SK-N-SH (cell line): Measurements from ENCODE around the gene KRTAP15-1.

Experiments
- CHD2 ChIP-seq: fragments of 150-350 bp; IDR thresholded peaks from 2 replicates; pipeline ENCODE4 v1.6.1; 2018; ENCODE audit warnings: low read length; ENCODE audit not compliant: partially characterized antibody
- EP300 ChIP-seq, 2 experiments: IDR thresholded peaks; 2 replicates each; pipeline versions ENCODE4 v1.4.0 to v1.6.1; 2012; ENCODE audit warnings: borderline replicate concordance in 1 of 2, low read depth in 1 of 2, low read length in 1 of 2
- EZH2phosphoT487 ChIP-seq: fragments of 200-600 bp; sonication (generic); IDR thresholded peaks from 2 replicates; pipeline ENCODE4 v1.6.1; 2017; ENCODE audit warnings: low read depth, mixed run types, mild to moderate bottlenecking, antibody characterized with exemption, moderate library complexity, borderline replicate concordance
- FOXJ3 ChIP-seq: sonication (generic); formaldehyde crosslinking; IDR thresholded peaks from 2 replicates; pipeline ENCODE4 v1.5.1; 2020; ENCODE audit warnings: mild to moderate bottlenecking, missing genetic modification reagents
- MEF2A ChIP-seq: IDR thresholded peaks from 2 replicates; pipeline ENCODE4 v1.4.0; 2012; ENCODE audit warnings: low read depth, borderline replicate concordance
- POLR2AphosphoS5 ChIP-seq: IDR thresholded peaks from 2 replicates; pipeline ENCODE4 v1.6.1; 2012; ENCODE audit warnings: low read depth, low read length
- SIN3A ChIP-seq: IDR thresholded peaks from 2 replicates; pipeline ENCODE4 v1.6.1; 2012; ENCODE audit warnings: low read depth, mild to moderate bottlenecking, low read length, moderate library complexity, borderline replicate concordance
- YY1 ChIP-seq: IDR thresholded peaks from 2 replicates; pipeline ENCODE4 v1.4.0; 2012; ENCODE audit warnings: low read depth, mild to moderate bottlenecking
- TF ChIP-seq, protein P1 (sequence below): IDR thresholded peaks from 2 replicates; pipeline ENCODE4 v1.6.1; 2012; ENCODE audit warnings: mild to moderate bottlenecking, low read depth, low read length, moderate library complexity
- TF ChIP-seq, protein P2 (sequence below): fragments of 200-600 bp; sonication (generic); IDR thresholded peaks from 2 replicates; pipeline ENCODE4 v1.6.1; 2017; ENCODE audit warnings: antibody characterized with exemption, mild to moderate bottlenecking, moderate library complexity
- TF ChIP-seq, protein P3 (sequence below): fragments of 150-350 bp; IDR thresholded peaks from 2 replicates; pipeline ENCODE4 v1.6.1; 2017; ENCODE audit warnings: antibody characterized with exemption, low read length, low read depth, borderline replicate concordance
- TF ChIP-seq, protein P4 (sequence below): fragments of 150-350 bp; IDR thresholded peaks from 2 replicates; pipeline ENCODE4 v1.6.1; 2016; ENCODE audit warnings: mild to moderate bottlenecking, low read depth, low read length

DNA sequence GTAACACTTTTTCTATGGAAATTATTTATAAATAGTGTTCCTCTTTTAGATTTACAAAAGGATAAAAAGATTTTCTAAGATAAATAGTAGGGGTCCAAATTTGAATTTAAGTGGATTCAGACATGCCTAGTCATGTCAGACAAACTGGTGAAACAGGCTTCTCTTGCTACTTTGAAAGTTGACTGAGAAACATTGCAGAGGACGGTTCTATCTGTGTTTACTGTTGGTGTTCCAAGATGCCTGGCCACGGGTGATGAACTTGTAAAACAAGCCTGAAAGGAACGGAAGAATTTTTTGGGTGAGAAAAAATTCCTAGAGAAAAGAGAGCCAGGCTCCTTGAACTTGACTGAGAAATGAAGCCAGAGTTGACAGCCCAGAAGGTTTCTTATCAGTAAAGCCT lies 37.9 kb downstream of the KRTAP15-1 start:
- TF ChIP-seq, protein P1, sequence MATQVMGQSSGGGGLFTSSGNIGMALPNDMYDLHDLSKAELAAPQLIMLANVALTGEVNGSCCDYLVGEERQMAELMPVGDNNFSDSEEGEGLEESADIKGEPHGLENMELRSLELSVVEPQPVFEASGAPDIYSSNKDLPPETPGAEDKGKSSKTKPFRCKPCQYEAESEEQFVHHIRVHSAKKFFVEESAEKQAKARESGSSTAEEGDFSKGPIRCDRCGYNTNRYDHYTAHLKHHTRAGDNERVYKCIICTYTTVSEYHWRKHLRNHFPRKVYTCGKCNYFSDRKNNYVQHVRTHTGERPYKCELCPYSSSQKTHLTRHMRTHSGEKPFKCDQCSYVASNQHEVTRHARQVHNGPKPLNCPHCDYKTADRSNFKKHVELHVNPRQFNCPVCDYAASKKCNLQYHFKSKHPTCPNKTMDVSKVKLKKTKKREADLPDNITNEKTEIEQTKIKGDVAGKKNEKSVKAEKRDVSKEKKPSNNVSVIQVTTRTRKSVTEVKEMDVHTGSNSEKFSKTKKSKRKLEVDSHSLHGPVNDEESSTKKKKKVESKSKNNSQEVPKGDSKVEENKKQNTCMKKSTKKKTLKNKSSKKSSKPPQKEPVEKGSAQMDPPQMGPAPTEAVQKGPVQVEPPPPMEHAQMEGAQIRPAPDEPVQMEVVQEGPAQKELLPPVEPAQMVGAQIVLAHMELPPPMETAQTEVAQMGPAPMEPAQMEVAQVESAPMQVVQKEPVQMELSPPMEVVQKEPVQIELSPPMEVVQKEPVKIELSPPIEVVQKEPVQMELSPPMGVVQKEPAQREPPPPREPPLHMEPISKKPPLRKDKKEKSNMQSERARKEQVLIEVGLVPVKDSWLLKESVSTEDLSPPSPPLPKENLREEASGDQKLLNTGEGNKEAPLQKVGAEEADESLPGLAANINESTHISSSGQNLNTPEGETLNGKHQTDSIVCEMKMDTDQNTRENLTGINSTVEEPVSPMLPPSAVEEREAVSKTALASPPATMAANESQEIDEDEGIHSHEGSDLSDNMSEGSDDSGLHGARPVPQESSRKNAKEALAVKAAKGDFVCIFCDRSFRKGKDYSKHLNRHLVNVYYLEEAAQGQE = no peak
- TF ChIP-seq YY1 (no peak), FOXJ3 (CRISPR knock-in tag) (no peak), MEF2A (no peak), POLR2AphosphoS5 (no peak), SIN3A (no peak), EP300 (IDR thresholded peaks at IDR 0.05; ENCODE audit: borderline replicate concordance in 1 of 2, low read depth in 1 of 2, low read length in 1 of 2) (no peak), EZH2phosphoT487 (no peak), CHD2 (no peak)
- TF ChIP-seq, protein P2, sequence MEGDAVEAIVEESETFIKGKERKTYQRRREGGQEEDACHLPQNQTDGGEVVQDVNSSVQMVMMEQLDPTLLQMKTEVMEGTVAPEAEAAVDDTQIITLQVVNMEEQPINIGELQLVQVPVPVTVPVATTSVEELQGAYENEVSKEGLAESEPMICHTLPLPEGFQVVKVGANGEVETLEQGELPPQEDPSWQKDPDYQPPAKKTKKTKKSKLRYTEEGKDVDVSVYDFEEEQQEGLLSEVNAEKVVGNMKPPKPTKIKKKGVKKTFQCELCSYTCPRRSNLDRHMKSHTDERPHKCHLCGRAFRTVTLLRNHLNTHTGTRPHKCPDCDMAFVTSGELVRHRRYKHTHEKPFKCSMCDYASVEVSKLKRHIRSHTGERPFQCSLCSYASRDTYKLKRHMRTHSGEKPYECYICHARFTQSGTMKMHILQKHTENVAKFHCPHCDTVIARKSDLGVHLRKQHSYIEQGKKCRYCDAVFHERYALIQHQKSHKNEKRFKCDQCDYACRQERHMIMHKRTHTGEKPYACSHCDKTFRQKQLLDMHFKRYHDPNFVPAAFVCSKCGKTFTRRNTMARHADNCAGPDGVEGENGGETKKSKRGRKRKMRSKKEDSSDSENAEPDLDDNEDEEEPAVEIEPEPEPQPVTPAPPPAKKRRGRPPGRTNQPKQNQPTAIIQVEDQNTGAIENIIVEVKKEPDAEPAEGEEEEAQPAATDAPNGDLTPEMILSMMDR = no peak
- TF ChIP-seq, protein P3, sequence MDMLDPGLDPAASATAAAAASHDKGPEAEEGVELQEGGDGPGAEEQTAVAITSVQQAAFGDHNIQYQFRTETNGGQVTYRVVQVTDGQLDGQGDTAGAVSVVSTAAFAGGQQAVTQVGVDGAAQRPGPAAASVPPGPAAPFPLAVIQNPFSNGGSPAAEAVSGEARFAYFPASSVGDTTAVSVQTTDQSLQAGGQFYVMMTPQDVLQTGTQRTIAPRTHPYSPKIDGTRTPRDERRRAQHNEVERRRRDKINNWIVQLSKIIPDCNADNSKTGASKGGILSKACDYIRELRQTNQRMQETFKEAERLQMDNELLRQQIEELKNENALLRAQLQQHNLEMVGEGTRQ = no peak
- TF ChIP-seq, protein P4, sequence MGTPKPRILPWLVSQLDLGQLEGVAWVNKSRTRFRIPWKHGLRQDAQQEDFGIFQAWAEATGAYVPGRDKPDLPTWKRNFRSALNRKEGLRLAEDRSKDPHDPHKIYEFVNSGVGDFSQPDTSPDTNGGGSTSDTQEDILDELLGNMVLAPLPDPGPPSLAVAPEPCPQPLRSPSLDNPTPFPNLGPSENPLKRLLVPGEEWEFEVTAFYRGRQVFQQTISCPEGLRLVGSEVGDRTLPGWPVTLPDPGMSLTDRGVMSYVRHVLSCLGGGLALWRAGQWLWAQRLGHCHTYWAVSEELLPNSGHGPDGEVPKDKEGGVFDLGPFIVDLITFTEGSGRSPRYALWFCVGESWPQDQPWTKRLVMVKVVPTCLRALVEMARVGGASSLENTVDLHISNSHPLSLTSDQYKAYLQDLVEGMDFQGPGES = no peak
